Neural progenitor cell (in vitro differentiated cells): ENCODE measurements around the gene PSMC4. TPM values are rescaled to one million over a fixed set of nuclear protein-coding genes. Genes with fewer than 3 reads are reported as not detected.

Experiments
- DNase-seq: peaks from one replicate; pipeline ENCODE4 v3.0.0-alpha.2; 2016; ENCODE audit warnings: low spot score
- H2AFZ ChIP-seq: fragments of 200-600 bp; sonication (generic); replicated peaks from 2 replicates; pipeline ENCODE4 v1.6.1; 2016; ENCODE audit warnings: antibody characterized with exemption
- H3F3A ChIP-seq: fragments of 200-600 bp; sonication (generic); 2 replicates; pipeline ENCODE4 v1.6.1; 2016; ENCODE audit warnings: antibody characterized with exemption, low read depth
- H3K27ac ChIP-seq: fragments of 200-600 bp; sonication (generic); 2 replicates; pipeline ENCODE4 v1.5.1; 2016; ENCODE audit warnings: mild to moderate bottlenecking
- H3K27me3 ChIP-seq: fragments of 200-600 bp; sonication (generic); 2 replicates; pipeline ENCODE4 v1.6.1; 2016; ENCODE audit warnings: mild to moderate bottlenecking, moderate library complexity
- H3K36me3 ChIP-seq: fragments of 200-600 bp; sonication (generic); 2 replicates; pipeline ENCODE4 v1.5.1; 2016
- H3K4me1 ChIP-seq: fragments of 200-600 bp; sonication (generic); 2 replicates; pipeline ENCODE4 v1.6.1; 2016; ENCODE audit warnings: mixed run types
- H3K4me2 ChIP-seq: fragments of 200-600 bp; sonication (generic); 2 replicates; pipeline ENCODE4 v1.6.1; 2016
- H3K4me3 ChIP-seq: fragments of 200-600 bp; sonication (generic); 2 replicates; pipeline ENCODE4 v1.5.1; 2016
- H3K79me2 ChIP-seq: fragments of 200-600 bp; sonication (generic); 2 replicates; pipeline ENCODE4 v1.6.1; 2016; ENCODE audit warnings: low read depth
- H3K9ac ChIP-seq: fragments of 200-600 bp; sonication (generic); 2 replicates; pipeline ENCODE4 v1.6.1; 2016
- H3K9me3 ChIP-seq: fragments of 200-600 bp; sonication (generic); 2 replicates; pipeline ENCODE4 v1.5.1; 2016; ENCODE audit warnings: low read depth
- H4K20me1 ChIP-seq: fragments of 200-600 bp; sonication (generic); 2 replicates; pipeline ENCODE4 v1.6.1; 2016; ENCODE audit warnings: low read depth
- H3K27ac Mint-ChIP-seq: 3 replicates; pipeline ENCODE4 v1.8.0; 2021; ENCODE audit warnings: mixed read lengths
- H3K27me3 Mint-ChIP-seq: 2 replicates; pipeline ENCODE4 v1.8.0; 2022; ENCODE audit warnings: low read depth, mild to moderate bottlenecking, inconsistent platforms, moderate library complexity, mixed read lengths; ENCODE audit not compliant: insufficient read depth
- H3K36me3 Mint-ChIP-seq: 3 replicates; pipeline ENCODE4 v1.8.0; 2021; ENCODE audit warnings: mixed read lengths
- H3K4me1 Mint-ChIP-seq: 3 replicates; pipeline ENCODE4 v1.8.0; 2021; ENCODE audit warnings: mixed read lengths
- H3K4me3 Mint-ChIP-seq: 3 replicates; pipeline ENCODE4 v1.8.0; 2021; ENCODE audit warnings: mild to moderate bottlenecking, moderate library complexity, mixed read lengths
- H3K9me3 Mint-ChIP-seq: 3 replicates; pipeline ENCODE4 v1.8.0; 2020; ENCODE audit warnings: mixed read lengths
- EZH2 ChIP-seq: fragments of 200-600 bp; sonication (generic); IDR thresholded peaks from 2 replicates; pipeline ENCODE4 v1.6.1; 2017; ENCODE audit warnings: antibody characterized with exemption, mild to moderate bottlenecking, moderate library complexity
- EZH2phosphoT487 ChIP-seq: fragments of 200-600 bp; sonication (generic); IDR thresholded peaks from 2 replicates; pipeline ENCODE4 v1.6.1; 2017; ENCODE audit warnings: antibody characterized with exemption
- total RNA-seq: library from RNA; depleted of rRNA; stranded (reverse); fragments of >200 nt; gene quantifications from 2 replicates; pipeline ENCODE4 v1.2.3, GENCODE V29; 2015; ENCODE audit warnings: low replicate concordance
- TF ChIP-seq, protein P1 (sequence below): fragments of 200-600 bp; sonication (generic); IDR thresholded peaks from 2 replicates; pipeline ENCODE4 v1.5.1; 2017; ENCODE audit warnings: antibody characterized with exemption, mild to moderate bottlenecking

PSMC4 gene
- total RNA-seq, 1 donor from 2014 or later = 68.7 TPM

- Mint-ChIP-seq H3K27ac (no peak overlapping the region), H3K36me3 (peaks cover 14% of the 10 kb centered on the region)
These were observed 1.7 kb upstream of the PSMC4 start for GRCh38 chr19:39969266-39969665.

DNA sequence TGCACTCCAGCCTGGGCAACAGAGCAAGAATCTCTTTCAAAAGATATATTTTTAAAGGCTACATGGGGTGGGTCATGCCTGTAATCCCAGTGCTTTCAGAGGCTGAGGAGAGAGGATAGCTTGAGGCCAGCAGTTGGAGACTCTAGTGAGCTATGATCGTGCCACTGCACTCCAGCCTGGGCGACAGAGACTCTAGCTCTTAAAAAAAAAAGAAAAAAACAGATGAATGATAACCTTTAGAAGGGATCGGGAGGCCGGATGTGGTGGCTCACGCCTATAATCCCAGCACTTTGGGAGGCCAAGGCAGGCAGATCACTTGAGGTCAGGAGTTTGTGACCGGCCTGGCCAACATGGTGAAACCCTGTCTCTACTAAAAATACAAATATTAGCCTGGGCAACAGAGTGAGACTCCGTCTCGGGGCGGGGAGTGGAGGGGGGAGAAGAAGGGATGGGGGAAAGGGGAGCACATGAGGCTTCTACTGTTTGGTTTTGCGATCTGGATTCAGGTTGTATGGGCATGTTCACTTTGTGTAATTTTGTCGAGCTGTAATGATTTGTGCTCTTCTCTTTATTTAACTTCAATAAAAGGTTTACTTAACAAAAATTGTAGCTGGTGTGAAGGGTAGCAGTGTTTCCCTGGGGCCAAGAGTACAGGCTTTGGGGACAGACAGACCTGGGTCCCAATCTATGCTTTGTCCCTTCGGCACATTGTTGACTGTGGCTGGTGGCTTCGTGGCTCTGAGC lies 1.1 kb upstream of the PSMC4 start:
- H3K4me2 ChIP-seq = peak overlapping the region; percentile 85
- H3K9ac ChIP-seq = peak overlapping the region; percentile 49
- Mint-ChIP-seq H3K36me3 (peaks cover 17% of the 10 kb centered on the region), H3K27ac (peak overlapping the region; percentile 84), H3K4me1 (peaks cover 19% of the 10 kb centered on the region), H3K4me3 (peak overlapping the region; percentile 96), H3K9me3 (no peaks in the 10 kb centered on the region), H3K27me3 (peaks cover 9% of the 10 kb centered on the region)
- TF ChIP-seq, protein P1, sequence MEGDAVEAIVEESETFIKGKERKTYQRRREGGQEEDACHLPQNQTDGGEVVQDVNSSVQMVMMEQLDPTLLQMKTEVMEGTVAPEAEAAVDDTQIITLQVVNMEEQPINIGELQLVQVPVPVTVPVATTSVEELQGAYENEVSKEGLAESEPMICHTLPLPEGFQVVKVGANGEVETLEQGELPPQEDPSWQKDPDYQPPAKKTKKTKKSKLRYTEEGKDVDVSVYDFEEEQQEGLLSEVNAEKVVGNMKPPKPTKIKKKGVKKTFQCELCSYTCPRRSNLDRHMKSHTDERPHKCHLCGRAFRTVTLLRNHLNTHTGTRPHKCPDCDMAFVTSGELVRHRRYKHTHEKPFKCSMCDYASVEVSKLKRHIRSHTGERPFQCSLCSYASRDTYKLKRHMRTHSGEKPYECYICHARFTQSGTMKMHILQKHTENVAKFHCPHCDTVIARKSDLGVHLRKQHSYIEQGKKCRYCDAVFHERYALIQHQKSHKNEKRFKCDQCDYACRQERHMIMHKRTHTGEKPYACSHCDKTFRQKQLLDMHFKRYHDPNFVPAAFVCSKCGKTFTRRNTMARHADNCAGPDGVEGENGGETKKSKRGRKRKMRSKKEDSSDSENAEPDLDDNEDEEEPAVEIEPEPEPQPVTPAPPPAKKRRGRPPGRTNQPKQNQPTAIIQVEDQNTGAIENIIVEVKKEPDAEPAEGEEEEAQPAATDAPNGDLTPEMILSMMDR = no peak
- TF ChIP-seq EZH2 (no peak), EZH2phosphoT487 (no peak)
- H2AFZ ChIP-seq = peak overlapping the region; percentile 91
- H4K20me1 ChIP-seq = no peaks in the 10 kb centered on the region
- H3K27me3 ChIP-seq = no peaks in the 10 kb centered on the region
- no peak for DNase-seq
- H3F3A ChIP-seq = no peaks in the 10 kb centered on the region
- peaks cover 3% of the 10 kb centered on the region for H3K36me3 ChIP-seq
- no peak overlapping the region for H3K27ac ChIP-seq
- peaks cover 8% of the 10 kb centered on the region for H3K4me1 ChIP-seq
- H3K9me3 ChIP-seq = no peaks in the 10 kb centered on the region
- H3K79me2 ChIP-seq = peaks cover 26% of the 10 kb centered on the region
- peak overlapping the region; percentile 95 for H3K4me3 ChIP-seq

More at GRCh38 chr19:39969266-39969665, 1.7 kb upstream of the PSMC4 start:
- no peaks in the 10 kb centered on the region for H4K20me1 ChIP-seq
- Mint-ChIP-seq H3K27me3 (peaks cover 9% of the 10 kb centered on the region), H3K4me1 (peaks cover 19% of the 10 kb centered on the region), H3K4me3 (peak overlapping the region; percentile 96), H3K9me3 (no peaks in the 10 kb centered on the region)
- no peak for TF ChIP-seq EZH2phosphoT487
- no peak for TF ChIP-seq EZH2
- TF ChIP-seq, protein P1 = no peak
- H3F3A ChIP-seq = no peaks in the 10 kb centered on the region
- H3K36me3 ChIP-seq = peaks cover 3% of the 10 kb centered on the region
- H3K4me3 ChIP-seq = peak overlapping the region; percentile 95
- no peak overlapping the region for H3K4me2 ChIP-seq
- H3K9me3 ChIP-seq = no peaks in the 10 kb centered on the region
- no peak for DNase-seq
- H2AFZ ChIP-seq = no peak overlapping the region
- H3K79me2 ChIP-seq = peaks cover 26% of the 10 kb centered on the region
- no peak overlapping the region for H3K27ac ChIP-seq
- H3K9ac ChIP-seq = no peak overlapping the region
- H3K4me1 ChIP-seq = peaks cover 8% of the 10 kb centered on the region
- no peaks in the 10 kb centered on the region for H3K27me3 ChIP-seq

- no peak for DNase-seq
- H3K79me2 ChIP-seq = peaks cover 26% of the 10 kb centered on the region
- H3K4me3 Mint-ChIP-seq = peak overlapping the region; percentile 96
- peaks cover 20% of the 10 kb centered on the region for H3K36me3 Mint-ChIP-seq
- H3K9me3 ChIP-seq = no peaks in the 10 kb centered on the region
- no peaks in the 10 kb centered on the region for H3K27me3 ChIP-seq
- peak overlapping the region; percentile 85 for H3K4me2 ChIP-seq
- H3K27ac ChIP-seq = no peak overlapping the region
- TF ChIP-seq, protein P1 = no peak
- TF ChIP-seq EZH2phosphoT487 = no peak
- no peak for TF ChIP-seq EZH2
- peaks cover 8% of the 10 kb centered on the region for H3K4me1 ChIP-seq
- H3K4me3 ChIP-seq = peak overlapping the region; percentile 95
- H3K36me3 ChIP-seq = peaks cover 5% of the 10 kb centered on the region
- H3K4me1 Mint-ChIP-seq = peaks cover 19% of the 10 kb centered on the region
- peaks cover 9% of the 10 kb centered on the region for H3K27me3 Mint-ChIP-seq
- H3K27ac Mint-ChIP-seq = peak overlapping the region; percentile 84
- H3K9ac ChIP-seq = peak overlapping the region; percentile 49
- no peaks in the 10 kb centered on the region for H3F3A ChIP-seq
- no peaks in the 10 kb centered on the region for H3K9me3 Mint-ChIP-seq
- no peaks in the 10 kb centered on the region for H4K20me1 ChIP-seq
- peak overlapping the region; percentile 91 for H2AFZ ChIP-seq
These were observed 615 bp upstream of the PSMC4 start for GRCh38 chr19:39970425-39970674.
